SK-N-SH (cell line): ENCODE results near the gene PDXP.

Source experiments
- FOXJ3 ChIP-seq: sonication (generic); formaldehyde crosslinking; IDR thresholded peaks from 2 replicates; pipeline ENCODE4 v1.5.1; 2020; ENCODE audit warnings: mild to moderate bottlenecking, missing genetic modification reagents
- MEF2A ChIP-seq: IDR thresholded peaks from 2 replicates; pipeline ENCODE4 v1.4.0; 2012; ENCODE audit warnings: low read depth, borderline replicate concordance
- PBX3 ChIP-seq: IDR thresholded peaks from 2 replicates; pipeline ENCODE4; 2012
- POLR2AphosphoS5 ChIP-seq: IDR thresholded peaks from 2 replicates; pipeline ENCODE4 v1.6.1; 2012; ENCODE audit warnings: low read depth, low read length
- RAD21 ChIP-seq: IDR thresholded peaks from 2 replicates; pipeline ENCODE4 v1.6.1; 2012; ENCODE audit warnings: mild to moderate bottlenecking, low read length
- TF ChIP-seq, protein P1 (sequence below): fragments of 200-600 bp; sonication (generic); IDR thresholded peaks from 2 replicates; pipeline ENCODE4 v1.6.1; 2017; ENCODE audit warnings: antibody characterized with exemption, mild to moderate bottlenecking, moderate library complexity

DNA sequence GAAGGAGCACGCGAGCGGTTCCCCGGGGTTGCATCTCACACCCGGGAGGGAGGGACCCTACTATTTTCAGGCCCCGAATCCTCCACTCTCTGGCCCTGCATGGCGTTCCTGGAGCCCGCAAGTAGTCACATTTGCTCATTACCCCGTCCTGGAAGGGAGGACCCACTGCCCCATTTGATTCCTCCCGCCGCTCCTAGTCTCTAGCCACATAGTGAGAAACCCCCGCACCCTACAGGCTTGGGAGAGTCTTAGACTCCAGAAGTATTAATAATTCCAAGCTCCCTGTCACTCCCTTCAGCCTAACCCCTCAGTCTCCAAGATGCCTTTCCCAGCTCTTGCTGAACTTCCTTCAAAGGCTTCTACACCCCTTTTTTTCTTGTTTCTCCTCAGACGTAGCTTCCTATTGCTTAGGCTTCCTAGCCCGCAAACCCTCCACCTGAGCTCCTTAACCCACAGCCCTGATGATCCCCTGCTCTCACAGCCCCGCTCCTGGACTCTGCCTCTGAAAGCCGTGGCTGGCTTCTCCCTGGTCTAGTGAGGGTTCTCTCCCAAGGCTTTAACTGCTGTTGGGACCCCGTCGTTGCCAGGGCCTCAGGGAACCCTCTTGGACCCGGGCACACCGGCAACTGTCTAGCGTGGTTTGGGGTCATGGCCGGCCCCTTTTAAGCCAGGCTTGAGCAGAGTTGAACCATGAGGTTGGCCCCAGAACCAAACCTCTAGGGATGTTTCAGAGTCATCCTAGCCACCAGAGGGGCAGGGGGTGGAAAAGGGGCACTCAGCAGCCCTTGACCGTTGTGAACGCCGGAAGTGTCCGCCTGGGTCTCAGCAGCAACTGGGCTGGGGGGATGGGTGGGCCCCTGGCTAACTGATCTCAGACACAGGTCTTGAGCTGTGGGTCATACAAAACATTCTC is 49.0 kb upstream of the PDXP start:
- TF ChIP-seq, protein P1, sequence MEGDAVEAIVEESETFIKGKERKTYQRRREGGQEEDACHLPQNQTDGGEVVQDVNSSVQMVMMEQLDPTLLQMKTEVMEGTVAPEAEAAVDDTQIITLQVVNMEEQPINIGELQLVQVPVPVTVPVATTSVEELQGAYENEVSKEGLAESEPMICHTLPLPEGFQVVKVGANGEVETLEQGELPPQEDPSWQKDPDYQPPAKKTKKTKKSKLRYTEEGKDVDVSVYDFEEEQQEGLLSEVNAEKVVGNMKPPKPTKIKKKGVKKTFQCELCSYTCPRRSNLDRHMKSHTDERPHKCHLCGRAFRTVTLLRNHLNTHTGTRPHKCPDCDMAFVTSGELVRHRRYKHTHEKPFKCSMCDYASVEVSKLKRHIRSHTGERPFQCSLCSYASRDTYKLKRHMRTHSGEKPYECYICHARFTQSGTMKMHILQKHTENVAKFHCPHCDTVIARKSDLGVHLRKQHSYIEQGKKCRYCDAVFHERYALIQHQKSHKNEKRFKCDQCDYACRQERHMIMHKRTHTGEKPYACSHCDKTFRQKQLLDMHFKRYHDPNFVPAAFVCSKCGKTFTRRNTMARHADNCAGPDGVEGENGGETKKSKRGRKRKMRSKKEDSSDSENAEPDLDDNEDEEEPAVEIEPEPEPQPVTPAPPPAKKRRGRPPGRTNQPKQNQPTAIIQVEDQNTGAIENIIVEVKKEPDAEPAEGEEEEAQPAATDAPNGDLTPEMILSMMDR: no peak
- TF ChIP-seq PBX3 (no peak), MEF2A (no peak), POLR2AphosphoS5 (no peak), RAD21 (no peak), FOXJ3 (CRISPR knock-in tag) (no peak)
